Tibial artery (tissue), 4 donors: Measurements from ENCODE around the gene MAPK6.
A peak's percentile ranks its signal among the peaks of the same experiment; 100 is the strongest.

Experiments used
- DNase-seq, 2 donors: peaks; one replicate each; pipeline ENCODE4 v3.0.0-alpha.2; 2019
- H3K27ac ChIP-seq, 2 donors: fragments of 200-600 bp; sonication (generic) in 1 of 2; 1 replicate in 1 of 2; 2 replicates in 1 of 2; pipeline ENCODE4 v1.5.1; 2018 to 2019; ENCODE audit warnings: mild to moderate bottlenecking in 1 of 2
- H3K27me3 ChIP-seq, 2 donors: fragments of 200-600 bp; sonication (generic) in 1 of 2; one replicate each; pipeline versions ENCODE4 v1.5.1 to v1.6.0; 2016 to 2019
- H3K36me3 ChIP-seq, 3 donors: fragments of 200-600 bp; sonication (generic) in 2 of 3; one replicate each; pipeline ENCODE4 v1.5.1; 2016 to 2019; ENCODE audit warnings: mild to moderate bottlenecking in 2 of 3
- H3K4me1 ChIP-seq, 4 donors: fragments of 200-600 bp; sonication (generic) in 2 of 4; 1 replicate in 3 of 4; 2 replicates in 1 of 4; pipeline ENCODE4 v1.5.1; 2016 to 2019
- H3K4me3 ChIP-seq, 2 donors: fragments of 200-600 bp; sonication (generic) in 1 of 2; 1 replicate in 1 of 2; 2 replicates in 1 of 2; pipeline ENCODE4 v1.5.1; 2018 to 2019; ENCODE audit warnings: mild to moderate bottlenecking in 2 of 2
- H3K9me3 ChIP-seq, 3 donors: fragments of 200-600 bp; sonication (generic) in 1 of 3; one replicate each; pipeline ENCODE4 v1.5.1; 2016 to 2019
- CTCF ChIP-seq, 2 experiments: fragments of 200-600 bp in 1 of 2; fragments of 450-650 bp in 1 of 2; IDR thresholded peaks; one replicate each; pipeline ENCODE4 v1.5.1; 2017 to 2019; ENCODE audit warnings: antibody characterized with exemption in 2 of 2, mild to moderate bottlenecking in 1 of 2, moderate library complexity in 1 of 2
- intact Hi-C: fragments of 100-400 bp; cut with DNase I; formaldehyde crosslinking; loops from one replicate; pipeline ENCODE4 v1.15.0; 2023; ENCODE audit warnings: low total_unique reads

MAPK6 gene

DNA sequence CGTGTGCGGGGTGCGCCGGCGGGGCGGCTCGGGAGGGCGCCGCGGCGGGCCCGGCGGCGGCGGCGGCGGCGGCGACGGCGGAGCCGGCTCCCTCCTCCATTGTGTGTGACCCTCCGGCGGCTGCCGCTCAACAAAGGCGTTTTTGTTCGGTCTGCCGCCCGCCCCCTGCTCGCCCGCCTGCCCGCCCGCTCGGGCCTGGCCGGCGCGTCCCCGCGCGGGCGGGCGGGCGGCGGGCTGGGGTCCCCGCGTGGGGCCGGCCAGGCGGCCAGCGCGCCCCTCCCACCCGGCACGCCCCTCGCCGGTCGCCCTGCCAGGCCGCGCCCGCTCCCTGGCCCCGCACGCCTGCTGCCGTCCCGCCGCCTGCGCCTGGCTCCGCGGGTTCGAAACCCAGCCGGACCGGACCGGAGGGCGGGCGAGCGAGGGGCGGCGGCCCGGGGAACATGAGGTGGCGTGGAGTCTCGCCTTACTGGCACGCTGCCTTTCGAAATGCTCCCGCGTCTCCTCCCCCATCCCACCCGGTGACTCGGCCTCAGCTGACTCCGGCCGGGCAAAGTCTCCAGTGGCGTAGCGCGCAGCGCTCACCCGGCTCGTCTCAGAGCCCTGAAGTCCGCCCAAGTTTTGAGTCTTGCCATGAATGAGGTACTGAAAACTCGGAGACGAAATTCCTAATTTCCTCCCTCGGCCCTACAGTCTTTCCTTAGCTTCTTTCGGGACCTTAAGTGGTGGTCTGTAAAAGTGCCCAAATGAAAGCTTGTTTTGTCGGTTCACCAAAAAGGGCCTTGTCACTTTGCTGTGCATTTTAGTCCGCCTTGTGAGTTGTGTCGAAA is 588 bp downstream of the MAPK6 start:
- intact Hi-C loops, result no loop called here

GRCh38 chr15:52020221-52021085 is 1.4 kb downstream of the MAPK6 start:
- Histone ChIP-seq H3K4me3 (peak overlapping the region; percentile 54 to 70), H3K27me3 (no peaks in the 10 kb centered on the region), H3K4me1 (peaks cover 0 to 35% (median 15%) of the 10 kb centered on the region in 4 donors), H3K9me3 (no peaks in the 10 kb centered on the region), H3K27ac (peak overlapping the region; percentile 87 to 97), H3K36me3 (no peaks in the 10 kb centered on the region)
- intact Hi-C loops, result no loop called here
- TF ChIP-seq CTCF (IDR thresholded peaks at IDR 0.05), result no peak
- DNase-seq, result no peak

More for the DNA sequence above, 588 bp downstream of the MAPK6 start:
- TF ChIP-seq CTCF (IDR thresholded peaks at IDR 0.05), result no peak
- no peaks in the 10 kb centered on the region for H3K9me3 ChIP-seq
- peak overlapping the region; percentile 54 to 70 for H3K4me3 ChIP-seq
- peak overlapping the region; percentile 87 to 97 for H3K27ac ChIP-seq
- H3K36me3 ChIP-seq, result no peaks in the 10 kb centered on the region
- peak; percentile 87 to 95 for DNase-seq
- H3K4me1 ChIP-seq, result peaks cover 0 to 35% (median 15%) of the 10 kb centered on the region in 4 donors
- no peaks in the 10 kb centered on the region for H3K27me3 ChIP-seq

GRCh38 chr15:52021128-52021671 is 2.2 kb downstream of the MAPK6 start:
- no peaks in the 10 kb centered on the region for H3K36me3 ChIP-seq
- H3K27ac ChIP-seq, result peak overlapping the region; percentile 87 to 97
- H3K9me3 ChIP-seq, result no peaks in the 10 kb centered on the region
- H3K4me1 ChIP-seq, result peaks cover 0 to 35% (median 15%) of the 10 kb centered on the region in 4 donors
- H3K27me3 ChIP-seq, result no peaks in the 10 kb centered on the region
- TF ChIP-seq CTCF (IDR thresholded peaks at IDR 0.05), result no peak
- peak overlapping the region; percentile 54 to 70 for H3K4me3 ChIP-seq
- intact Hi-C loops, result no loop called here
- DNase-seq, result peak in 1 of 2 donors; percentile 53

GRCh38 chr15:52021892-52022540 is 3.0 kb downstream of the MAPK6 start:
- Histone ChIP-seq H3K27me3 (no peaks in the 10 kb centered on the region), H3K9me3 (no peaks in the 10 kb centered on the region), H3K4me1 (peaks cover 0 to 35% (median 15%) of the 10 kb centered on the region in 4 donors), H3K27ac (peak overlapping the region; percentile 87 to 97), H3K36me3 (no peaks in the 10 kb centered on the region), H3K4me3 (no peak overlapping the region)
- no peak for TF ChIP-seq CTCF (IDR thresholded peaks at IDR 0.05)
- DNase-seq, result no peak
- intact Hi-C loops, result no loop called here
